HG02642 (cell line): Measurements from ENCODE around the gene KIRREL3.
A peak's percentile ranks its signal among the peaks of the same experiment; 100 is the strongest.

Source experiments
- ATAC-seq: cut with Tn5 transposase; IDR thresholded peaks from one replicate; pipeline ENCODE4 v1.9.1; 2021; ENCODE audit warnings: mild to moderate bottlenecking; ENCODE audit not compliant: unreplicated experiment, poor library complexity

KIRREL3 gene

DNA sequence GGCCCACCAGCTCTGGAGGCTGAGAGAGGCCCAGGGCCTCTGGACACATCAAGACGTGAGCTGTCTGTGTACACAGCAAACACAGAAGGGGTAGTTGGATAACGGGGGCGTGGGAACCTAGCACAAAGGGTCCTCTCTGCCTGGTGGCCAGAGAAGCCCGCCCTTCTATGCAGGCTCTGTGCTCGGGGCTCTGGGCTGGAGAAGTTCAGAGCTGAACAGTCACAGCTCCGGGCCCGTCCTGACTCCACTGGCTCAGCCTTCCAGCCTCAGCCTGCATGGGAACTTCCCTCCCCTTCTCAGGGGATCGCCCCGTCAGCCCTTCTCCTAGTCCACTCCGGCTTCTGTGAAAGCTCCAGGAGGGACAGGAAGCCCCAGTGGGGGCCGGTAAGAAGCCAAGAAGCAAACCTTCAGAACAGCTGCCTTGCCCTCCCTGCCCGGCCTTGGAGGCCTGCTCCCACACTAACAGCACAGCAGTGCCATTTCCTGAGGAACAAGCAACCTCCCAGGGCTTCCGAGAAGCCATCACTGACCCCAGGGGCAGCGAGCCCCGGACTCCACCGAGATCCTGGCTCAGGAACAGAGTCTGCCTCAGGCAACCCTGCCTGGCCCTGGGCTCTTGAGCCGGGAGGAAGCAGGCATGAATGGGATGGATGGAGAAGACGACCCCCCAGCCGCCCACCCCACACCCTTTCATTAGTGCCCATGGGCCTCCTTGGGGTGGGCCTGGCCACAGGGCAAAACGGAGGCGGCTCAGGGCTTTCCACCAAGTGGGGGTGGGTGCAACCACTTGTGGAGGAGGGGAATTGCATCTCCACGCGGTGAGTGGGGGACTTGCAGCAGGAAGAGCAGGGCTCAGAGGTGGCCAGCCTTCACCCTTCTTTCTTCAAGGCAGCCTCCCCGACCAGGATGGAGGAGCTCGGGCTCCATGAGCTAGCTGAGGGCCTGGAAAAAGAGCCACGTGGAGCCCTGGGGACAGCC lies 525.3 kb downstream of the KIRREL3 start:
- no peak for ATAC-seq

- no peak for ATAC-seq
Observed at GRCh38 chr11:126474220-126474619, 526.4 kb downstream of the KIRREL3 start.

- ATAC-seq = no peak
Observed at GRCh38 chr11:126473269-126473668, 527.3 kb downstream of the KIRREL3 start.

GRCh38 chr11:126469311-126469710 lies 531.3 kb downstream of the KIRREL3 start:
- no peak for ATAC-seq

GRCh38 chr11:126468102-126468521 lies 532.5 kb downstream of the KIRREL3 start:
- ATAC-seq = no peak

GRCh38 chr11:126467471-126467870 lies 533.1 kb downstream of the KIRREL3 start:
- no peak for ATAC-seq

DNA sequence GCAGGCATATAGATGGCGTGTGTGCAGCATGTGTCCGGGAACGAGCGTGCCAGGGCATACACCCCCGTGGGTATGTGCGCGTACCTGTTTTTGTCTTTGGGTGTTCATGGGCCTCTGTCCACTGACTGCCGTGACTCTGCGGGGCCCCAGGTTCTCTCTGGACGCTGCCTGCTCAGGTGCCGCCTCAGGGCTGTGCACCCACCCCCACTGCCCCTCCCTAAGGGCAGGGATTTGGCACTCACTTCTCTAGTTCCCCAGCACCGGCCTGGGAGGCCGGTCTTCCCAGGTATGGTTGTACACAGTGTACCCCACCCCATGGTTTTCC lies 533.6 kb downstream of the KIRREL3 start:
- no peak for ATAC-seq

DNA sequence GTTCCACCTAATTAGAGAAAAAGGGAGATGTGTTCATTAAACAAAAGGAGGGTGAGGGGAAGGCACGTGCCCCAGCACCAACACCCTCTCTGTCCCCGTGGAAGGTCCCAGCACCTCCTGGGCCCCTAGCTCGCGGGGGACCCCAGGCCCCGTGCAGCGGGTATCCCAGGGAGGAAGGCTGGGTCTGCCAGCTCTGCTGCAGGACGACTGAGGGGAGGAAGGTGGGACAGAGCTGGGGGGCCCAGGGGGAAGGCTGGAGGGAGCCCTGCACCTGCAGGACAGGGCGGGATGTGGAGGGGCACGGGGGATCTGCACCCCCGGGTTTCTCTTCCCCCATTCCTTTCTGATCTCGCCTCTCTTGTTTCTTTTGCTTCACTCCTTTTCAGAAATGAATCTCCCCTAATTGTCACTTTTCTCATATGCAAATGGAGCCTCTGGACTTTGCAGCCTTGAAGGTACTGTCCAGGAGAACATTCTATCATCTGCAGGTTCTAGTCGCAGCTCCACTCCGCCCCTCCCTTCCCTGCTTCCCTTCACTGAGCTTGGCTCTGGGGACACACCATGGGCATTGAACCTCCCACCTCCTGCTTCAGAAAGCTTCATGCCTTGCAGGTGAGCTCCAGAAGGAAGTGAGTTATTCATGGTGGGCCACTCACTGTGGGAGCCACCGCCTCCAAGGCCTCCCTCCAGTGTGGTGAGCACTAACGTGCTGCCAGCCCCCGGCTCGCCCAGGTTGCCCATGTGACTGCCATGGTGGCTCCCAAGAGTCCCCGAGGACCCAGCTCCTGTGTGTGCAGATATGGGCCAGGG lies 534.1 kb downstream of the KIRREL3 start:
- no peak for ATAC-seq

DNA sequence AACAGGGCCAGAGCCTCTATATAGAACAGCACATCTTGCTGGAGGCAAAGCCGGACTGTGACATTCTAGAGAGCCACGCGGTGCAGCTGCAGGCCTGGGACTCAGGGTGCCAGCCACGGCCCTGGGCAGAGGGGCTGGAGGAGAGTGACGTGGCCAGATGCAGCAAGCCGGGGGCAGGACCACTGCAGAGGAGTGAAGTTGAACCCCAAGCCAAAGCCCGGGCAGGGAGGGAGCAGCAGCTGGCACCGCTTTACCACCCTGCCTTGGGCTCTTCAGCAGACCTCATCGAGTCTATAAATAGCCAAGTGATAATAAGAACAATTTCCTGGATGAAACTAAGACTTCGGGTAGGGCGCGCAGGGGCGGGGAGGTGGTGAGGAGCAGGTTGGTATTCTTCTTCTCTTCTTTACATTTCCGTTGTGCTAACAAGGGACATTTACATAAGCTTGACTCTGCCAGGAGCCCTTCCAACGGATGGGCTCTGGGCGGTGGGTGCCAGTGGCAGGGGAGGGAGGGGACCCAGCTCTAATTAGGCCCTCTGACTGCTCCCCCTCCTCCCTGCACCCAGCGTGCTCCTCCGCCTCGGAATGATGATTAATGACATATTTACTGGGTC lies 534.9 kb downstream of the KIRREL3 start:
- peak; percentile 84 for ATAC-seq

DNA sequence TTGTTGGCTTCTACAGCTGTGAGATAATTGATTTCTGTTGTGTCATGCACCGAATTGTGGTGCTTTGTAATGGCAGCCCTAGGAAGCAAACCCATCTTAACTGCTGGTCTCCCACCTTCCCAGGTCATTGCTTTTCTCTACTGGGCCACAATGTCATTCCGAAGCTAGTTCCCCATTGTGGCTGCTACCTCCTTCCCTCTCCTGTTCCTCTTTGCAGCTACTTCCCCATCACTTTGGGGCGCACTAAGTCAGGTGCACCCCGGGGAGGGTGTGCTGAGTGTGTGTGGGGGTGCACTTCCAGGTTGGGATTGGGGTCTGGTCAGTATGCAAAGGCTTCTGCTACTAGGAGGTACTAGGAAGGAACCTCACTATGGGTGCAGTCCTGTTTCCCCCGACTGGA lies 535.8 kb downstream of the KIRREL3 start:
- no peak for ATAC-seq

GRCh38 chr11:126462422-126462821 lies 538.1 kb downstream of the KIRREL3 start:
- no peak for ATAC-seq

DNA sequence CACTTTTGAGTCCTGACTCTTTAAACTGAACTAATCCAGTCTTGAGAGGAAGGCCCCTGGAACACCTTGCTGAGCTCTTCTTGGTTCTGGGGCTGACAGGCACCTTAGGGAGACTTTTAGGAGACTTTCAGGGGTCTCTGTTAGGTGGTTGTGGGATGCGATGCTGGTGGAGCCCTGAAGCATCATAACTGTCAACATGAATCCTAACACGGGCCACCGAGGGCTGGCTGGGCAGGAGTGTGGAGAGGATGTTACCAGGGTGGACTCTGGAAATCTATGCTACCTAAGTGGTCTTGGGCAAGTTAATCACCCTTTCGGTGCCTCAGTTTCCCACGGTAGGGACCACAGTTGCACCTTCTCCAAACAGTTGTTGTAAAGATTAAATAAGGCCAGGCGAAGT lies 538.6 kb downstream of the KIRREL3 start:
- no peak for ATAC-seq

DNA sequence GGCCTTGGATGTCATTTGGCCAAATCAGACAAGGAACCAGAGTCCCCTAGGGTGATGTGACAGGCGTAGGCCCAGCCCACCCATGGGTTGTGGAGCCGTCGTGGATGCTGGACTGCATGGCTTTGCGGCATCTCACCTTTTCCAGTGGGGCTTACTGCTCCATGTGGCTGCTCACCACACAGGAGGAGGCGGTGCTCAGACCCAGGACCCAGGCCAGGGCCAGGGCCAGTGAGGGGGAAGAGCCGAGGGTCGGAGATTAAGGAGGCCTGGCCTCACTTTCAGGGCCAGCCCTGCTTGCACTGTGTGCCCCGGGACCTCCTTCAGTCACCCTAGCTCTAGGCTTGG lies 539.5 kb downstream of the KIRREL3 start:
- no peak for ATAC-seq

GRCh38 chr11:126460417-126461095 lies 540.0 kb downstream of the KIRREL3 start:
- ATAC-seq = no peak

DNA sequence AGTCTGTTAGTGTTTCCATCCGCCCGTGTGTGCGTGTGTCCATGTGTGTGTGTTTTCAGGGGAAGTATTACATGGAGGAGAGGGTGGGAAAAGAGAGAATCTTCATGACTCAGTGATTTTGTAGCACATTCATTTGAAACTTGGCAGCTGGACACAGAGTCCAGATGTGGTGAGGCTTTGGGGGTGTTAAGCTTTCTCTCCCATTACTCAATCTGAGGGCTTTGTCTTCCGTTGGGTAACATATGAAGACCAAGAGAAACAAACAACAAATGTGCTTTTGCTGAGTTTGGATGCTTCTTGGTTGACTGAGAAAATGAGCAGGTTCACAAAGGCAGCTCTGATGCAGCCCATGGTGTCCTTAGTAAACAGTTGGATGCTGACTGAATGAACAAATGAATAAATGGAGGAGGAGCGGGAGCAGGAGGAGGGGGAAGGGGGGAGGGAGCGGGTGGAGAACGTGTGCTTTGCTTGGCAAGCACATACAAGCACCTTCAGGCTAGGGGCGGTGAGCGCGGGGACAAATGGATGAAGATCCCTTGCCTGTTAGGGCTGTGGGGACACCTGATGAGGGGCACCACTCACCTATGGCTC lies 540.8 kb downstream of the KIRREL3 start:
- no peak for ATAC-seq

- no peak for ATAC-seq
Observed at GRCh38 chr11:126457817-126458216, 542.8 kb downstream of the KIRREL3 start.

DNA sequence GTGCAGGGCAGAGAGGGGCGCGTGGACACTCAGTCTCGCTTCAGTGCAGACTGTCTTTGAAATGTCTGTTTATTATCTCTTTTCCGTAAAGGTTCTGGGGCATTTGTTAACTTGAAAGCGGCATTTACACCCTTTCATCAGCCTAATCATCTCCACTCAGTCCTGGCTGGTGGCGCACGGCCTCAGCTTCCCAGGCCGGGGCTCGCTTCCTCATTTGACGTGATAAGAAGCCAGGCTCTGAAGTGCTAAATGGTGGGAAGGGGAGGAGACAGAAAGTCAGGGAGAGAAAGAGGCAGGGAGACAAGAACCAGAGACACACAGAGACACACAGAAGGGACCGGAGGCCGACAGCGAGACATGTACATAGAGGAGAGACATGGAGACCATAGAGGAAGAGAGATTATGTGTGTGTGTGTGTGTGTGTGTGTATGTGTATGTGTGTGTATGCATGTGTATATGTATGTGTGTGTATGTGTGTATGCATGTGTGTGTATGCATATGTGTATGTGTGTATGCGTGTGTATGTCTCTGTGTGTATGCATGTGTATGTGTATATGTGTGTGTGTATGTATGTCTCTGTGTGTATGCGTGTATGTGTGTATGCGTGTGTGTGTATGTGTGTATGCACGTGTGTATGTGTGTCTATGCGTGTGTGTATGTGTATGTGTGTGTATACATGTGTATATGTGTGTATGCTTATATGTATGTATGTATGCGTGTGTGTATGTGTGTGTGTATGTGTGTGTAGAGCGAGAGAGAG lies 543.6 kb downstream of the KIRREL3 start:
- no peak for ATAC-seq

- no peak for ATAC-seq
Observed at GRCh38 chr11:126456089-126456488, 544.5 kb downstream of the KIRREL3 start.
